Breast epithelium (tissue), 3 donors: ENCODE data around the gene DET1.
"Not testable (repeated sequence)": the region's sequence is repeated elsewhere in the genome, so short reads cannot be mapped to it uniquely, and the experiment has no call there.

Experiments used
- CTCF ChIP-seq, 3 donors: fragments of 450-650 bp; IDR thresholded peaks; one replicate each; pipeline ENCODE4 v1.5.1; 2016 to 2017; ENCODE audit warnings: antibody characterized with exemption in 3 of 3, mild to moderate bottlenecking in 3 of 3, moderate library complexity in 3 of 3
- POLR2A ChIP-seq: fragments of 450-650 bp; IDR thresholded peaks from one replicate; pipeline ENCODE4 v1.6.1; 2016; ENCODE audit warnings: antibody characterized with exemption, mild to moderate bottlenecking, moderate library complexity
- POLR2AphosphoS5 ChIP-seq, 3 donors: sonication (generic); formaldehyde crosslinking; IDR thresholded peaks; one replicate each; pipeline ENCODE4 v1.6.1; 2017; ENCODE audit warnings: antibody characterized with exemption in 3 of 3

GRCh38 chr15:88559565-88559964, 13.1 kb upstream of the DET1 start:
- TF ChIP-seq POLR2A; CTCF (IDR thresholded peaks at IDR 0.05); POLR2AphosphoS5 (IDR thresholded peaks at IDR 0.05): not testable (repeated sequence)
